ENCODE measurements around the gene NDUFB4. TPM values are rescaled to one million over a fixed set of nuclear protein-coding genes. Genes with fewer than 3 reads are reported as not detected.
"Not testable (repeated sequence)": the region's sequence is repeated elsewhere in the genome, so short reads cannot be mapped to it uniquely, and the experiment has no call there.

Gene NDUFB4
- total RNA-seq, 1 experiment from 2014 or later: 135 TPM

GRCh38 chr3:120637851-120638559, 41.9 kb downstream of the NDUFB4 start:
- H3K27ac ChIP-seq: no peak overlapping the region
- H3K36me3 ChIP-seq: no peaks in the 10 kb centered on the region
- H3K27me3 ChIP-seq (replicated peaks): no peaks in the 10 kb centered on the region
- no peaks in the 10 kb centered on the region for H3K9me3 ChIP-seq (replicated peaks)
- peaks cover 8% of the 10 kb centered on the region for H3K4me1 ChIP-seq (replicated peaks)
- DNase-seq (ENCODE audit: low read depth in 1 of 2, low spot score in 2 of 2): no peak
- H3K4me3 ChIP-seq: no peak overlapping the region

GRCh38 chr3:120638820-120639219, 42.7 kb downstream of the NDUFB4 start:
- H3K4me1 ChIP-seq (replicated peaks); H3K9me3 ChIP-seq (replicated peaks); H3K27me3 ChIP-seq (replicated peaks); H3K4me3 ChIP-seq; H3K36me3 ChIP-seq; DNase-seq (ENCODE audit: low read depth in 1 of 2, low spot score in 2 of 2); H3K27ac ChIP-seq: not testable (repeated sequence)

- H3K36me3 ChIP-seq: no peaks in the 10 kb centered on the region
- no peak for DNase-seq (ENCODE audit: low read depth in 1 of 2, low spot score in 2 of 2)
- H3K27me3 ChIP-seq (replicated peaks): no peaks in the 10 kb centered on the region
- peaks cover 9% of the 10 kb centered on the region for H3K4me1 ChIP-seq (replicated peaks)
- H3K4me3 ChIP-seq: no peak overlapping the region
- H3K9me3 ChIP-seq (replicated peaks): no peaks in the 10 kb centered on the region
- H3K27ac ChIP-seq: no peak overlapping the region
These were observed 44.1 kb downstream of the NDUFB4 start for GRCh38 chr3:120640231-120640630.

- H3K9me3 ChIP-seq (replicated peaks): no peaks in the 10 kb centered on the region
- no peaks in the 10 kb centered on the region for H3K27me3 ChIP-seq (replicated peaks)
- H3K4me3 ChIP-seq: no peak overlapping the region
- no peaks in the 10 kb centered on the region for H3K36me3 ChIP-seq
- peaks cover 13% of the 10 kb centered on the region for H3K4me1 ChIP-seq (replicated peaks)
- DNase-seq (ENCODE audit: low read depth in 1 of 2, low spot score in 2 of 2): no peak
- H3K27ac ChIP-seq: 0 out of 2 replicates have a peak overlapping the region, but pooled peaks have one; percentile 24
These were observed 45.6 kb downstream of the NDUFB4 start for GRCh38 chr3:120641696-120642246.

GRCh38 chr3:120642368-120642948, 46.3 kb downstream of the NDUFB4 start:
- DNase-seq (ENCODE audit: low read depth in 1 of 2, low spot score in 2 of 2): peak in 1 of 2 experiments; percentile 47
- Histone ChIP-seq H3K27me3 (replicated peaks) (no peaks in the 10 kb centered on the region), H3K36me3 (no peaks in the 10 kb centered on the region), H3K4me1 (replicated peaks) (peaks cover 13% of the 10 kb centered on the region), H3K9me3 (replicated peaks) (no peaks in the 10 kb centered on the region), H3K4me3 (no peak overlapping the region), H3K27ac (0 out of 2 replicates have a peak overlapping the region, but pooled peaks have one; percentile 24)

- no peak overlapping the region for H3K27ac ChIP-seq
- H3K9me3 ChIP-seq (replicated peaks): no peaks in the 10 kb centered on the region
- H3K36me3 ChIP-seq: no peaks in the 10 kb centered on the region
- no peaks in the 10 kb centered on the region for H3K27me3 ChIP-seq (replicated peaks)
- H3K4me1 ChIP-seq (replicated peaks): peaks cover 19% of the 10 kb centered on the region
- no peak overlapping the region for H3K4me3 ChIP-seq
- no peak for DNase-seq (ENCODE audit: low read depth in 1 of 2, low spot score in 2 of 2)
These were observed 49.1 kb downstream of the NDUFB4 start for GRCh38 chr3:120645083-120645845.

- H3K36me3 ChIP-seq: no peaks in the 10 kb centered on the region
- no peaks in the 10 kb centered on the region for H3K27me3 ChIP-seq (replicated peaks)
- H3K9me3 ChIP-seq (replicated peaks): no peaks in the 10 kb centered on the region
- no peak overlapping the region for H3K27ac ChIP-seq
- H3K4me3 ChIP-seq: no peak overlapping the region
- DNase-seq (ENCODE audit: low read depth in 1 of 2, low spot score in 2 of 2): no peak
- H3K4me1 ChIP-seq (replicated peaks): peaks cover 27% of the 10 kb centered on the region
These were observed 50.8 kb downstream of the NDUFB4 start for GRCh38 chr3:120646771-120647432.

GRCh38 chr3:120648290-120648689, 52.2 kb downstream of the NDUFB4 start:
- Histone ChIP-seq H3K9me3 (replicated peaks) (no peaks in the 10 kb centered on the region), H3K4me3 (no peak overlapping the region), H3K27me3 (replicated peaks) (no peaks in the 10 kb centered on the region), H3K27ac (no peak overlapping the region), H3K36me3 (no peaks in the 10 kb centered on the region), H3K4me1 (replicated peaks) (peaks cover 26% of the 10 kb centered on the region)
- no peak for DNase-seq (ENCODE audit: low read depth in 1 of 2, low spot score in 2 of 2)

- Histone ChIP-seq H3K9me3 (replicated peaks) (no peaks in the 10 kb centered on the region), H3K4me3 (no peak overlapping the region), H3K36me3 (no peaks in the 10 kb centered on the region), H3K4me1 (replicated peaks) (peaks cover 27% of the 10 kb centered on the region), H3K27ac (no peak overlapping the region), H3K27me3 (replicated peaks) (no peaks in the 10 kb centered on the region)
- DNase-seq (ENCODE audit: low read depth in 1 of 2, low spot score in 2 of 2): no peak
These were observed 53.7 kb downstream of the NDUFB4 start for GRCh38 chr3:120649830-120650233.

GRCh38 chr3:120650311-120650710, 54.2 kb downstream of the NDUFB4 start:
- DNase-seq (ENCODE audit: low read depth in 1 of 2, low spot score in 2 of 2): no peak
- Histone ChIP-seq H3K27ac (no peak overlapping the region), H3K4me3 (no peak overlapping the region), H3K27me3 (replicated peaks) (no peaks in the 10 kb centered on the region), H3K9me3 (replicated peaks) (no peaks in the 10 kb centered on the region), H3K36me3 (no peaks in the 10 kb centered on the region), H3K4me1 (replicated peaks) (peaks cover 25% of the 10 kb centered on the region)

Other genes with a start within 250 kb of the NDUFB4 start
- 27.4 and 31.7 TPM in 2 replicates for gene LRRC58, start 247.0 kb upstream of the NDUFB4 start, total RNA-seq (2014; rRNA removed; shearing (Covaris generic))
- gene FSTL1, start 145.3 kb upstream of the NDUFB4 start, total RNA-seq (2014; rRNA removed; shearing (Covaris generic)): 1,346 and 1,532 TPM in 2 replicates
- gene HGD, start 85.9 kb downstream of the NDUFB4 start, total RNA-seq (2014; rRNA removed; shearing (Covaris generic)): not detected in 2 replicates
- gene RABL3, start 146.2 kb downstream of the NDUFB4 start, total RNA-seq (2014; rRNA removed; shearing (Covaris generic)): 17.8 and 21.1 TPM in 2 replicates
- gene GTF2E1, start 146.4 kb downstream of the NDUFB4 start, total RNA-seq (2014; rRNA removed; shearing (Covaris generic)): 15.6 and 17.0 TPM in 2 replicates

All from SJSA1 (cell line).